HCT116 (cell line): Measurements from ENCODE around the gene SNTG2. TPM values are rescaled to one million over a fixed set of nuclear protein-coding genes. Genes with fewer than 3 reads are reported as not detected.

Experiments
- ATAC-seq: fragments of 200-7000 bp; cut with Tn5 transposase; 2 replicates; pipeline ENCODE4 v1.9.1; 2020; ENCODE audit warnings: mild to moderate bottlenecking, moderate library complexity
- BruUV-seq: library from RNA; stranded (reverse); fragments of 400-500 nt; replicated peaks from 2 replicates; lab custom pipeline; 2021; lab: Mats Ljungman, UMichigan
- CTCF ChIA-PET: fragments of 300-600 bp; sonication (Branson Sonifier 250); formaldehyde crosslinking; loops from one replicate; lab custom pipeline; 2021; ENCODE audit warnings: antibody characterized with exemption; lab: Charles Lee
- POLR2A ChIA-PET: fragments of 300-600, 350-600 bp; sonication (Branson Sonifier 250); formaldehyde crosslinking; loops from one replicate; lab custom pipeline; 2021; ENCODE audit warnings: antibody characterized with exemption; lab: Charles Lee
- RAD21 ChIA-PET, 2 experiments: fragments of 300-600 bp; sonication (Branson Sonifier 250); formaldehyde crosslinking; loops; one replicate each; lab custom pipeline; 2023; ENCODE audit warnings: low total read pairs in 2 of 2; ENCODE audit not compliant: uncharacterized antibody in 2 of 2, unreplicated experiment in 2 of 2, low non-redundant PET in 1 of 2; lab: Charles Lee
- DNase-seq: peaks from one replicate; pipeline ENCODE4 v3.0.0-alpha.2; 2010; ENCODE audit warnings: low read depth, low spot score
- H2AFZ ChIP-seq: fragments of 200-600 bp; shearing (Covaris generic), sonication (generic); 2 replicates; pipeline ENCODE4 v1.6.1; 2017; ENCODE audit warnings: low read depth, mixed run types, mixed read lengths, antibody characterized with exemption, low read length; ENCODE audit not compliant: poor library complexity, severe bottlenecking
- H3K27ac ChIP-seq: 2 replicates; pipeline ENCODE4 v1.5.1; 2012; ENCODE audit warnings: low read depth, low read length
- H3K27me3 ChIP-seq: fragments of 200-600 bp; sonication (generic); 2 replicates; pipeline ENCODE4 v1.6.1; 2016; ENCODE audit warnings: mixed run types, low read length, mixed read lengths; ENCODE audit not compliant: insufficient read depth
- H3K36me3 ChIP-seq, 2 experiments: fragments of 200-500 bp in 1 of 2; fragments of 200-600 bp in 1 of 2; sonication (Bioruptor generic) in 1 of 2; sonication (generic) in 1 of 2; 2 replicates each; pipeline versions ENCODE4 v1.5.1 to v1.6.1; 2014 to 2016; ENCODE audit warnings: low read length in 2 of 2, inconsistent platforms in 1 of 2, mixed read lengths in 1 of 2, mixed run types in 1 of 2; ENCODE audit not compliant: insufficient read depth in 2 of 2, control insufficient read depth in 1 of 2
- H3K4me1 ChIP-seq, 2 experiments: fragments of 200-600 bp in 1 of 2; sonication (generic) in 1 of 2; 2 replicates each; pipeline versions ENCODE4 v1.5.1 to v1.6.1; 2012 to 2017; ENCODE audit warnings: low read length in 2 of 2, inconsistent platforms in 1 of 2, mild to moderate bottlenecking in 1 of 2, mixed read lengths in 1 of 2, mixed run types in 1 of 2, moderate library complexity in 1 of 2; ENCODE audit not compliant: insufficient read depth in 2 of 2, control insufficient read depth in 1 of 2
- H3K4me2 ChIP-seq: fragments of 200-600 bp; sonication (generic); 2 replicates; pipeline ENCODE4 v1.6.1; 2017; ENCODE audit warnings: mixed run types, low read length, mixed read lengths
- H3K4me3 ChIP-seq, 2 experiments: fragments of 200-600 bp in 1 of 2; sonication (generic) in 1 of 2; replicated peaks in 1 of 2; 2 replicates each; pipeline ENCODE4 v1.5.1; 2011 to 2016; ENCODE audit warnings: low read length in 2 of 2, control low read depth in 1 of 2, low read depth in 1 of 2, mild to moderate bottlenecking in 1 of 2, mixed read lengths in 1 of 2, mixed run types in 1 of 2
- H3K79me2 ChIP-seq: fragments of 200-600 bp; sonication (generic); 2 replicates; pipeline ENCODE4 v1.6.1; 2017; ENCODE audit warnings: mild to moderate bottlenecking, mixed run types, low read length, moderate library complexity, mixed read lengths; ENCODE audit not compliant: insufficient read depth
- H3K9ac ChIP-seq: fragments of 200-600 bp; sonication (generic); 2 replicates; pipeline ENCODE4 v1.6.1; 2016; ENCODE audit warnings: low read length, mixed read lengths
- H3K9me2 ChIP-seq: fragments of 200-600 bp; sonication (generic), shearing (Covaris generic); 2 replicates; pipeline ENCODE4 v1.6.1; 2017; ENCODE audit warnings: mixed run types, mild to moderate bottlenecking, moderate library complexity; ENCODE audit not compliant: insufficient read depth
- H3K9me3 ChIP-seq, 2 experiments: fragments of 200-500 bp in 1 of 2; fragments of 200-600 bp in 1 of 2; sonication (Bioruptor generic) in 1 of 2; sonication (generic) in 1 of 2; 2 replicates each; pipeline ENCODE4 v1.6.1; 2014 to 2017; ENCODE audit warnings: low read length in 2 of 2, mixed read lengths in 2 of 2, inconsistent platforms in 1 of 2, low read depth in 1 of 2, mild to moderate bottlenecking in 1 of 2, mixed run types in 1 of 2, moderate library complexity in 1 of 2; ENCODE audit not compliant: control insufficient read depth in 1 of 2, insufficient read depth in 1 of 2
- H4K20me1 ChIP-seq: fragments of 200-600 bp; sonication (generic), shearing (Covaris generic); 2 replicates; pipeline ENCODE4 v1.6.1; 2017; ENCODE audit warnings: mixed run types, mild to moderate bottlenecking, moderate library complexity; ENCODE audit not compliant: insufficient read depth
- CBX3 ChIP-seq: IDR thresholded peaks from 2 replicates; pipeline ENCODE4 v1.6.1; 2012; ENCODE audit warnings: low read depth
- CTCF ChIP-seq, 3 experiments: fragments of 200-600 bp in 1 of 3; sonication (generic) in 1 of 3; IDR thresholded peaks in 2 of 3; conservative IDR thresholded peaks in 1 of 3; 2 replicates each; pipeline ENCODE4 v1.5.1; 2012 to 2017; ENCODE audit warnings: low read depth in 2 of 3, low read length in 2 of 3, antibody characterized with exemption in 1 of 3, borderline replicate concordance in 1 of 3, control low read depth in 1 of 3, mild to moderate bottlenecking in 1 of 3, mixed read lengths in 1 of 3, mixed run types in 1 of 3, moderate library complexity in 1 of 3; ENCODE audit not compliant: insufficient read depth in 1 of 3
- EGR1 ChIP-seq: IDR thresholded peaks from 2 replicates; pipeline ENCODE4 v1.6.1; 2012; ENCODE audit warnings: low read depth
- EZH2 ChIP-seq: fragments of 200-600 bp; sonication (generic); IDR thresholded peaks from 2 replicates; pipeline ENCODE4 v1.6.1; 2017; ENCODE audit warnings: antibody characterized with exemption, mixed run types
- FOSL1 ChIP-seq: IDR thresholded peaks from 2 replicates; pipeline ENCODE4 v1.6.1; 2012; ENCODE audit warnings: low read depth
- JUND ChIP-seq: IDR thresholded peaks from 2 replicates; pipeline ENCODE4 v1.6.1; 2012
- POLR2A ChIP-seq: IDR thresholded peaks from 2 replicates; pipeline ENCODE4 v1.7.0; 2011; ENCODE audit warnings: borderline replicate concordance; ENCODE audit not compliant: insufficient read depth, insufficient read length; ENCODE audit errors: extremely low read depth
- SIN3A ChIP-seq: IDR thresholded peaks from 2 replicates; pipeline ENCODE4 v1.6.1; 2012; ENCODE audit warnings: low read depth
- SP1 ChIP-seq: IDR thresholded peaks from 2 replicates; pipeline ENCODE4 v1.6.1; 2012; ENCODE audit warnings: low read depth
- SRF ChIP-seq: IDR thresholded peaks from 2 replicates; pipeline ENCODE4 v1.6.1; 2012; ENCODE audit warnings: low read depth
- TCF7L2 ChIP-seq: IDR thresholded peaks from 2 replicates; pipeline ENCODE4 v1.7.0; 2011; ENCODE audit warnings: borderline replicate concordance, inconsistent platforms; ENCODE audit not compliant: insufficient read depth, insufficient read length; ENCODE audit errors: extremely low read depth
- YY1 ChIP-seq: IDR thresholded peaks from 2 replicates; pipeline ENCODE4 v1.6.1; 2011; ENCODE audit warnings: low read length, low read depth, moderate library complexity, mild to moderate bottlenecking; ENCODE audit not compliant: insufficient replicate concordance; ENCODE audit errors: extremely low read depth
- intact Hi-C: fragments of 100-400 bp; cut with micrococcal nuclease; formaldehyde crosslinking; loops from 2 replicates; pipeline ENCODE4 v1.10.0; 2022
- total RNA-seq: library from RNA; stranded (reverse); gene quantifications from one replicate; pipeline ENCODE4 v1.2.1, GENCODE V29; 2021; ENCODE audit not compliant: unreplicated experiment

Gene SNTG2
- total RNA-seq, 1 experiment from 2014 or later, result not detected

- Histone ChIP-seq H3K4me1 (no peaks in the 10 kb centered on the region), H2AFZ (no peak overlapping the region), H4K20me1 (no peaks in the 10 kb centered on the region), H3K36me3 (no peaks in the 10 kb centered on the region), H3K9me3 (no peaks in the 10 kb centered on the region), H3K9me2 (no peaks in the 10 kb centered on the region), H3K79me2 (no peaks in the 10 kb centered on the region), H3K27ac (no peak overlapping the region), H3K27me3 (peaks cover 16% of the 10 kb centered on the region; the same call in 1 of the 2 replicates), H3K9ac (no peak overlapping the region), H3K4me3 (no peak overlapping the region), H3K4me2 (no peak overlapping the region)
- ChIA-PET RAD21 (interaction anchor here in 1 of 2 experiments (0.6 to 1.0 kb wide), 3 partner anchors 186 to 1778 kb away, joined by 3 to 4 read pairs (median 3); no protein-coding TSS in a partner anchor), POLR2A (no interaction called here), CTCF (interaction anchor here (0.6 to 2.5 kb wide), 5 partner anchors 240 to 597 kb away, joined by 3 to 12 read pairs (median 3); no protein-coding TSS in a partner anchor)
- TF ChIP-seq CTCF (IDR thresholded peaks at IDR 0.05 in 2 of 3, conservative IDR thresholded peaks at IDR 0.05 in 1 of 3; ENCODE audit: borderline replicate concordance in 1 of 3, insufficient read depth in 1 of 3, low read depth in 2 of 3, low read length in 2 of 3) (0 out of 6 replicates have a peak, but pooled peaks of 1 of the 3 experiments have one; percentile 0), SRF (no peak)
- no TSS peak for BruUV-seq
- intact Hi-C loops, result loop anchor here (1.0 kb wide), 2 partner anchors 182 to 592 kb away; no protein-coding TSS in a partner anchor
- DNase-seq (no peak), ATAC-seq (no peak)
Measured at GRCh38 chr2:954687-955000, 4.0 kb downstream of the SNTG2 start.

DNA sequence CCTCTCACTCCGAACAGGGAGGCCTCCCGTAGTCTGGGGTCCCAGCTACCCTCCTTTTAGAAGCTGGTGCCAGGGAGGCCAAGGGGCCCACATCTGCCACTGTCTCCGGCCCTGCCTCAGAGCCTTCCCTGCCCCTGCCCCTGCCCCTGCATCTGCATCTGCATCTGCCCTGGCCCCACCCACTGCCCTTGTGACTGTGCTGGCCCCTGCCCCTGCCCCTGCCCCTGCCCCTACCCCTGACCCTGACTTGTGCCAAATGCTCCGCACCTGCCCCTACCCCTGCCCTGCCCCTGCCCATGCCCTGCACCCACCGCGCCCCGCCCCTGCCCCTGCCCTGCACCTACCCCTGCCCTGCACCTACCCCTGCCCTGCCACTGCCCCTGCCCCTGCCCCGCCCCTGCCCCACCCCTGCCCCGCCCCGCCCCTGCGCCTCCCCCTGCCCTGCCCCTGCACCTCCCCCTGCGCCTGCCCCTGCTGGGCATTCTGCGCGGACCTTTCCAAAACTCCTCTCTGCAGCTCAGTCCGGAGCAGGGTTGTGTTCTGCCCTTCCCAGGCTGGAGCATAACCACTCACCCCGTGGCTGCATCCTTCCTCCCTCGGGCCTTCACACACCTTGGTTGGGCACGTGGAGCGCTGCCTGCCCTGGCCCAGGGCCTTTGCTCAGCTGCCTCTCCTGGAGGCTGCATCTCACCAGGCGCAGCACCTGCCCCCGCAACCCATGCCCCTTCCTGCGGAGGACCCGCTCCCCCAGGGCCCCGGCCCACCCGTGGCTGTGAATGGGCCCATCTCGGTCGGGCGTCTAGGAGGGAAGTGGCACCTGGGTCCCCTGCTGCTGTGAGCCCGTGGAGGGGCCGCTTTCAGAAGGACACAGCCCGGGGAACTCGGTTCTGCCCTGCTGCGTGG, 5.4 kb downstream of the SNTG2 start:
- intact Hi-C loops, result no loop called here
- RAD21 ChIA-PET, result no interaction called here
- Histone ChIP-seq H3K27ac (no peak overlapping the region), H3K9me2 (no peaks in the 10 kb centered on the region), H3K4me3 (no peak overlapping the region), H3K4me1 (no peaks in the 10 kb centered on the region), H3K36me3 (no peaks in the 10 kb centered on the region), H3K9me3 (no peaks in the 10 kb centered on the region), H3K4me2 (no peak overlapping the region), H3K9ac (no peak overlapping the region), H4K20me1 (no peaks in the 10 kb centered on the region), H2AFZ (no peak overlapping the region), H3K79me2 (no peaks in the 10 kb centered on the region), H3K27me3 (peaks cover 16% of the 10 kb centered on the region; the same call in 1 of the 2 replicates)
- no TSS peak for BruUV-seq
- no peak for DNase-seq
- no peak for ATAC-seq
- CTCF ChIA-PET, result no interaction called here
- POLR2A ChIA-PET, result no interaction called here
- TF ChIP-seq EZH2, result no peak
- TF ChIP-seq TCF7L2, result no peak
- TF ChIP-seq JUND, result no peak
- no peak for TF ChIP-seq FOSL1
- TF ChIP-seq CTCF (IDR thresholded peaks at IDR 0.05 in 2 of 3, conservative IDR thresholded peaks at IDR 0.05 in 1 of 3; ENCODE audit: borderline replicate concordance in 1 of 3, insufficient read depth in 1 of 3, low read depth in 2 of 3, low read length in 2 of 3), result no peak
- no peak for TF ChIP-seq EGR1
- no peak for TF ChIP-seq SP1
- TF ChIP-seq YY1, result no peak
- TF ChIP-seq POLR2A, result no peak
- no peak for TF ChIP-seq SIN3A
- no peak for TF ChIP-seq CBX3
